K562 (cell line): ENCODE data around the gene SLCO1B1.

Source experiments
- CBX2 ChIP-seq: fragments of 200-600 bp; sonication (generic); IDR thresholded peaks from one replicate; pipeline ENCODE4 v1.6.1; 2012; ENCODE audit warnings: mild to moderate bottlenecking, low read length, inconsistent platforms; ENCODE audit not compliant: insufficient read depth, poor library complexity, severe bottlenecking
- CTCF ChIP-seq, 3 experiments: IDR thresholded peaks in 2 of 3; conservative IDR thresholded peaks in 1 of 3; 2 replicates each; pipeline ENCODE4 v1.5.1; 2011 to 2012; ENCODE audit warnings: low read length in 3 of 3, mild to moderate bottlenecking in 3 of 3, control low read depth in 2 of 3, improper control_type of control experiment in 1 of 3, inconsistent platforms in 1 of 3, low read depth in 1 of 3, mixed read lengths in 1 of 3, moderate library complexity in 1 of 3; ENCODE audit not compliant: insufficient read depth in 2 of 3
- GTF3C2 ChIP-seq: IDR thresholded peaks from 3 replicates; pipeline ENCODE4 v1.6.1; 2011; ENCODE audit warnings: borderline replicate concordance, mild to moderate bottlenecking, moderate library complexity; ENCODE audit not compliant: insufficient read length; ENCODE audit errors: extremely low read depth
- HIVEP1 ChIP-seq: fragments of 250-450 bp; sonication (Bioruptor Pico); IDR thresholded peaks from 2 replicates; pipeline ENCODE4 v1.4.0; 2020; ENCODE audit warnings: mild to moderate bottlenecking
- IRF2 ChIP-seq: sonication (generic); formaldehyde crosslinking; IDR thresholded peaks from 2 replicates; pipeline ENCODE4 v1.8.1; 2022; ENCODE audit warnings: mild to moderate bottlenecking, missing genetic modification reagents
- MEF2D ChIP-seq: conservative IDR thresholded peaks from 2 replicates; pipeline ENCODE4 v1.6.1; 2016; ENCODE audit warnings: low read depth, missing genetic modification characterization, missing compliant biosample characterization
- PATZ1 ChIP-seq: fragments of 250-450 bp; sonication (Bioruptor Pico); IDR thresholded peaks from 2 replicates; pipeline ENCODE4 v1.5.0; 2020; ENCODE audit warnings: mild to moderate bottlenecking, borderline replicate concordance
- REST ChIP-seq, 2 experiments: fragments of 450-650 bp; formaldehyde crosslinking in 1 of 2; IDR thresholded peaks; 2 replicates each; pipeline versions ENCODE4 v1.4.0 to v1.6.1; 2014 to 2020; ENCODE audit warnings: mild to moderate bottlenecking in 2 of 2, borderline replicate concordance in 1 of 2, low read depth in 1 of 2
- RFX5 ChIP-seq: IDR thresholded peaks from 2 replicates; pipeline ENCODE4 v1.6.1; 2011; ENCODE audit warnings: low read depth, mild to moderate bottlenecking, improper control_type of control experiment, low read length
- RNF219 ChIP-seq: fragments of 250-450 bp; sonication (Bioruptor Pico); IDR thresholded peaks from 2 replicates; pipeline ENCODE4 v1.5.0; 2022; ENCODE audit warnings: mild to moderate bottlenecking
- ZC3H8 ChIP-seq: fragments of 450-650 bp; IDR thresholded peaks from 2 replicates; pipeline ENCODE4 v1.6.1; 2017
- ZNF121 ChIP-seq: sonication (generic); formaldehyde crosslinking; conservative IDR thresholded peaks from 2 replicates; pipeline ENCODE4 v1.8.0; 2022; ENCODE audit warnings: missing genetic modification reagents
- ZNF583 ChIP-seq: fragments of 250-450 bp; sonication (Bioruptor Pico); IDR thresholded peaks from 2 replicates; pipeline ENCODE4 v1.4.0; 2020

GRCh38 chr12:21172079-21172478, 41.1 kb downstream of the SLCO1B1 start:
- TF ChIP-seq REST (IDR thresholded peaks at IDR 0.05; ENCODE audit: borderline replicate concordance) (no peak), REST (CRISPR knock-in tag; IDR thresholded peaks at IDR 0.05; ENCODE audit: low read depth) (no peak), IRF2 (no peak), GTF3C2 (no peak), RFX5 (no peak), CBX2 (no peak), RNF219 (CRISPR knock-in tag) (no peak), HIVEP1 (CRISPR knock-in tag) (no peak), ZNF583 (CRISPR knock-in tag) (no peak), MEF2D (tag) (no peak), ZC3H8 (no peak), PATZ1 (CRISPR knock-in tag) (no peak), CTCF (IDR thresholded peaks at IDR 0.05 in 2 of 3, conservative IDR thresholded peaks at IDR 0.05 in 1 of 3; ENCODE audit: insufficient read depth in 2 of 3, low read depth in 1 of 3, low read length in 3 of 3) (no peak), ZNF121 (CRISPR knock-in tag) (no peak)
